Naive B cell (primary cell): Measurements from ENCODE around the gene CRTAC1. TPM values are rescaled to one million over a fixed set of nuclear protein-coding genes. Genes with fewer than 3 reads are reported as not detected.

Source experiments
- ATAC-seq, 2 donors: fragments of 150-1000 bp; cut with Tn5 transposase; 2 replicates each; pipeline ENCODE4 v1.10.0; 2021; ENCODE audit warnings: low read depth in 2 of 2, mild to moderate bottlenecking in 2 of 2, moderate library complexity in 2 of 2
- DNase-seq: peaks from one replicate; pipeline ENCODE4 v3.0.0; 2022
- H3K27ac Mint-ChIP-seq, 6 donors: one replicate each; pipeline ENCODE4 v1.8.0; 2020 to 2022; ENCODE audit warnings: mild to moderate bottlenecking in 6 of 6, mixed read lengths in 6 of 6, moderate library complexity in 5 of 6, inconsistent platforms in 2 of 6
- H3K27me3 Mint-ChIP-seq, 3 donors: one replicate each; pipeline ENCODE4 v1.8.0; 2021 to 2022; ENCODE audit warnings: mixed read lengths in 3 of 3, mild to moderate bottlenecking in 1 of 3
- H3K36me3 Mint-ChIP-seq, 2 donors: one replicate each; pipeline ENCODE4 v1.8.0; 2020 to 2022; ENCODE audit warnings: mixed read lengths in 2 of 2, inconsistent platforms in 1 of 2, mild to moderate bottlenecking in 1 of 2
- H3K4me1 Mint-ChIP-seq, 3 donors: one replicate each; pipeline ENCODE4 v1.8.0; 2020 to 2022; ENCODE audit warnings: mixed read lengths in 3 of 3, inconsistent platforms in 1 of 3, mild to moderate bottlenecking in 1 of 3, moderate library complexity in 1 of 3
- H3K4me3 Mint-ChIP-seq, 8 donors: one replicate each; pipeline ENCODE4 v1.8.0; 2020 to 2022; ENCODE audit warnings: mild to moderate bottlenecking in 8 of 8, mixed read lengths in 8 of 8, moderate library complexity in 8 of 8, inconsistent platforms in 2 of 8
- H3K9me3 Mint-ChIP-seq, 7 donors: one replicate each; pipeline ENCODE4 v1.8.0; 2020 to 2022; ENCODE audit warnings: mixed read lengths in 7 of 7, mild to moderate bottlenecking in 5 of 7, inconsistent platforms in 2 of 7, moderate library complexity in 1 of 7
- polyA plus RNA-seq, 6 donors: library from polyadenylated mRNA; unstranded; fragments of 300-500 nt; fragmentation: Illumina TruSeq; gene quantifications; one replicate each; pipeline ENCODE4 v1.2.3, GENCODE V29; 2021; ENCODE audit warnings: low read depth in 6 of 6

Gene CRTAC1
- polyA plus RNA-seq, 6 donors from 2014 or later = not detected

- H3K36me3 Mint-ChIP-seq = no peaks in the 10 kb centered on the region
- H3K27me3 Mint-ChIP-seq = peaks cover 11 to 34% (median 25%) of the 10 kb centered on the region in 3 donors
- ATAC-seq = no peak
- no peaks in the 10 kb centered on the region for H3K9me3 Mint-ChIP-seq
- no peak for DNase-seq
- H3K4me3 Mint-ChIP-seq = no peak overlapping the region
- peak overlapping the region in 1 of 6 donors; percentile 15 for H3K27ac Mint-ChIP-seq
- no peaks in the 10 kb centered on the region for H3K4me1 Mint-ChIP-seq
These were observed 211.8 kb downstream of the CRTAC1 start for GRCh38 chr10:97818572-97818971.

- H3K27me3 Mint-ChIP-seq = peaks cover 11 to 35% (median 25%) of the 10 kb centered on the region in 3 donors
- H3K36me3 Mint-ChIP-seq = no peaks in the 10 kb centered on the region
These were observed 213.8 kb downstream of the CRTAC1 start for GRCh38 chr10:97816609-97817008.

More at GRCh38 chr10:97816609-97817008, 213.8 kb downstream of the CRTAC1 start:
- DNase-seq = no peak
- H3K4me3 Mint-ChIP-seq = no peak overlapping the region
- H3K27ac Mint-ChIP-seq = peak overlapping the region in 1 of 6 donors; percentile 21
- no peak for ATAC-seq
- H3K9me3 Mint-ChIP-seq = no peaks in the 10 kb centered on the region
- H3K4me1 Mint-ChIP-seq = no peaks in the 10 kb centered on the region

Other genes starting within 250 kb of the CRTAC1 start
- gene GOLGA7B, start 180.8 kb downstream of the CRTAC1 start, polyA plus RNA-seq = not detected
- gene R3HCC1L, start 104.0 kb upstream of the CRTAC1 start, polyA plus RNA-seq = 10 to 100 TPM in 5 of 6 donors, 1 to 10 TPM in 1; 7.5 to 21.6 (median 14.0) TPM
- gene LOXL4, start 237.6 kb upstream of the CRTAC1 start, polyA plus RNA-seq = 1 to 10 TPM in 1 of 6 donors, under 1 TPM in 4, not detected in 1; 0.24 to 2.1 (median 0.43) TPM